HG03565 (cell line): ENCODE data around the gene USP54.

ENCODE experiments used
- ATAC-seq: cut with Tn5 transposase; IDR thresholded peaks from one replicate; pipeline ENCODE4 v1.9.1; 2021; ENCODE audit warnings: mild to moderate bottlenecking, moderate library complexity; ENCODE audit not compliant: unreplicated experiment

The USP54 gene

DNA sequence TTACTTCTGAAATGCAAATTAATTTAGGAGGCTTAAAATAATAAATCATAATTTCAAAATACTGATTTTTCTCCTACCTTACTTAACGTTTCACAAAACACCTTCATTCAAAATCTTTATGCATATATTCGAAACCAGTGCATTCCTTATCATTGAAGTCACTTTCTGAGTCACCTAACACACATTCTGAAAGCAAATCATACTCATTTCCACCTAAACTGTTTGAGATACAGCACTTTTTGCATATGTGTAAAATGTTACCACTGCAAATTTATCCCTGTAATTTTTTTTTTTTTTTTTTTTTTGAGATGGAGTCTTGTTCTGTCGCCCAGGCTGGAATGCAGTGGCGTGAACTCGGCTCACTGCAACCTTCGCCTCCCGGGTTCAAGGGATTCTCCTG, 111.0 kb downstream of the USP54 start:
- peak; percentile 42 for ATAC-seq

GRCh38 chr10:73478636-73479035, 112.5 kb downstream of the USP54 start:
- no peak for ATAC-seq

DNA sequence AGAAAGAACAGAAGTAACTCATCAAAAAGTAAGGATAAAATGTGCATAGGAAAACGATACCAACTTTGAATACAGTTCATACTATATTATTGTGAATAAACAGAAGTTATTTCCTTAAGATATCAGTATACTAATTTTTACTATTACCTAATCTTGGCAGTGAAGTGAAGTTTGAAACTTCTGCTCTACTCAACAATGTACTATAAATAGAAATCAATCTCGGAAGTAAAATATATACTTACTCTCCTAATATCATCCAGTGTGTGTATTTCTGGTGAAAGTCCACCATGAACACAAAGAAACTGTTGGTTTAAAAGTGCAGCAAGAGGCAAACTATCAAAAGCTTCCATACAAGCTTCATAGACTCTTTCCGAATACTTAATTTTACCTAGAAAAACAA, 119.9 kb downstream of the USP54 start:
- ATAC-seq, result no peak

- ATAC-seq, result no peak
Observed at GRCh38 chr10:73469579-73469978, 121.6 kb downstream of the USP54 start.

DNA sequence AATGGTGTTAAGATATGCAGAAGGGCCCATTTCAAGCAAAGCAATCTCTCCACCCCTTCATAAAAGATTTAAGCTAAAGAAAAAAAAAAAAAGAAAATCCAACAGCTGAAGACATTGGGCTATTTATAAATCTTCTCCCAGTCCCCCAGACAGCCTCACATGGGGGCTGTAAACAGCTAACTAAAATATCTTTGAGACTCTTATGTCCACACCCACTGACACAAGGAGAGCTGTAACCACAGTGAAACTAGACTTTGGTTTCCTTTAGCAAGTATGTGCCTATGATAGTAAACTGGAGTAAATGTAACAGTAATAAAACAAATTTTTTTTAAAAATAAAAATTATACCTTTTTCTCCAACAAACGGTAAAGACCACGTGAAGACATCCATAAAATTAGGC, 123.9 kb downstream of the USP54 start:
- ATAC-seq, result no peak

- ATAC-seq, result no peak
Observed at GRCh38 chr10:73465978-73466726, 125.0 kb downstream of the USP54 start.

GRCh38 chr10:73460897-73461296, 130.2 kb downstream of the USP54 start:
- no peak for ATAC-seq

GRCh38 chr10:73459683-73460314, 131.3 kb downstream of the USP54 start:
- no peak for ATAC-seq

GRCh38 chr10:73456187-73456890, 134.8 kb downstream of the USP54 start:
- no peak for ATAC-seq

DNA sequence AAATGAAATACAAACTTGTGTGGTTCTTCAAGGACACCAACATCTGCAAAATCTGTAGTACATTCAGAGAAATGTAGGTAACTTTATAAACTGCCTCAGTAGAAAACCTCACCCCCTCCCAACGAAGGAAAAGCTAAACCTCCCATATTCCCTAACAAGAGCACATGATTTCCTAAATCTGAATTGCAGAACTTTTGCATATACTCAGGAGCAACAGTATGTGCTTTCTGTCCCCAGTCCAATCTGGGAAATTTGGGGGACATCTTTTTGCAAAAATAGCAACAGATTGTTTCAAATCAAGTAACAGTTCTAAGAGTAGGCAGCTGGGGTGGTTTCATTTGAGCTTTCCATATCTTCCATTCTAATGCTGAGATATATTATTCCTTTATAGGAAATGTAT, 142.0 kb downstream of the USP54 start:
- no peak for ATAC-seq

DNA sequence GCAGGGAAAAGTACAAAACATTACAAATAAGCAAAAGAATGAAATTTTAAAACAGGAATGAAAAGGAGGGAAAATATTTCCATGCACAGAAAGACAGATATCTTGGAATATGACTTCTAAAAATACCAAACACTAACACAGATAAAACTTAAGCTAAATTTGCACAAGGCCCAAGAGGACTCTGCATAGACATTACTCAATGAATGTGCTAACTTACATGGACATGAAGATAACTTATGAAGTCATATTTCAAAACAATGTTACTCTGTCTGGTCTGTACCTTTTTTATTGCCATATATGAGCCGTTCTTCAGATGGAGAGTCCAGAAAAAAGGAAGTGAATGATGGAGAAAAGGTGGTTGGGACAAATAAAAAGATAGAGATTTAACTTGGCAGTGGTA, 142.8 kb downstream of the USP54 start:
- no peak for ATAC-seq
